AG09319 (cell line): ENCODE data around the gene ITGBL1.

Experiments
- DNase-seq: peaks from one replicate; pipeline ENCODE4 v3.0.0-alpha.2; 2010; ENCODE audit warnings: low read depth; ENCODE audit errors: extremely low read depth
- CTCF ChIP-seq: IDR thresholded peaks from 2 replicates; pipeline ENCODE4 v1.5.1; 2011; ENCODE audit warnings: low read depth, mild to moderate bottlenecking, inconsistent platforms, low read length, moderate library complexity

ITGBL1 gene

GRCh38 chr13:101565317-101565716, 112.8 kb downstream of the ITGBL1 start:
- TF ChIP-seq CTCF, result no peak

GRCh38 chr13:101567841-101568240, 115.4 kb downstream of the ITGBL1 start:
- no peak for DNase-seq
- no peak for TF ChIP-seq CTCF

More at GRCh38 chr13:101565317-101565716, 112.8 kb downstream of the ITGBL1 start:
- no peak for DNase-seq

GRCh38 chr13:101569807-101570206, 117.3 kb downstream of the ITGBL1 start:
- DNase-seq, result no peak
- no peak for TF ChIP-seq CTCF

GRCh38 chr13:101570410-101570809, 117.9 kb downstream of the ITGBL1 start:
- no peak for DNase-seq

GRCh38 chr13:101572456-101572855, 120.0 kb downstream of the ITGBL1 start:
- no peak for DNase-seq
- no peak for TF ChIP-seq CTCF

More at GRCh38 chr13:101570410-101570809, 117.9 kb downstream of the ITGBL1 start:
- TF ChIP-seq CTCF, result no peak

GRCh38 chr13:101575581-101575980, 123.1 kb downstream of the ITGBL1 start:
- no peak for DNase-seq
- TF ChIP-seq CTCF, result no peak

GRCh38 chr13:101576455-101576854, 124.0 kb downstream of the ITGBL1 start:
- no peak for DNase-seq
- TF ChIP-seq CTCF, result no peak

- DNase-seq, result no peak
- no peak for TF ChIP-seq CTCF
These were observed 124.5 kb downstream of the ITGBL1 start for GRCh38 chr13:101576977-101577376.
